Measurements from ENCODE around the gene NUF2.
"Not testable (repeated sequence)": the region's sequence is repeated elsewhere in the genome, so short reads cannot be mapped to it uniquely, and the experiment has no call there.

Gene NUF2

DNA sequence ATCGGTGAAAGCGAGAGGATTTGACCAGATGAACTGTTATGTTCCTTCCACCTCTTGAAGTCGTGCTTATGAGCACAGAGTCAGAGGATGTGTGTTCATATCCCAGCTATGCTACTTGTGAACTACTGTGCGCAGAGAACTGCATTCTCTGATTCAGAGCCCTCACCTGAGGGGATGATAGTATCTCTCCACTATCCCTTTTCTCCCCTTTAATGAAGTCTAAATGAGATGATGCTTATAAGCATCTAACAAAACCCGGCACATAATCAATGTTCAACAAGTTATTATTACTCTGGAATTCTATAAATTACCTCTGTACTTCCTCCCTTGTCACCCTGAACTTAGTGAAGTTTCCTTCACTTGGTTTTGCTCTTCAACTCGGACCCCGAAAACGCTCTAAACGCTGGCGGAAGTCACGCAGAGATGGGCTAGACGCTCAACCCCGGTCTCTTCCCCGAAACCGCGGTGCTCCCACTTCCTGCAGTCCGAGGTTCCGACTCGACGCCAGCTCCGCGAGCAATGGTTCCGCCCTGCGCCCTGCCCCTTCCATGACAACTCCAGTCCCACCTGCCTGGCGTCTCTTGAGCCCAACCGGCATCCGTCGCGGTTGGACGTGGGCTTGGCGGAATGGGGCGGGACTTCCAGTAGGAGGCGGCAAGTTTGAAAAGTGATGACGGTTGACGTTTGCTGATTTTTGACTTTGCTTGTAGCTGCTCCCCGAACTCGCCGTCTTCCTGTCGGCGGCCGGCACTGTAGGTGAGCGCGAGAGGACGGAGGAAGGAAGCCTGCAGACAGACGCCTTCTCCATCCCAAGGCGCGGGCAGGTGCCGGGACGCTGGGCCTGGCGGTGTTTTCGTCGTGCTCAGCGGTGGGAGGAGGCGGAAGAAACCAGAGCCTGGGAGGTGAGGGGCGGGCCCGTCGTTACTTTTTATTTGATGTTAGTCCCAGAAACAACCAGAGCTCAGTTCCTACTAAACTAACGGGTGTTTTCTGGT is at the start of gene NUF2:
Gene NUF2 (plus strand): TSS at position 644 of the 995 bp plus-strand sequence. CDS start 4,098 bp downstream, outside the sequence.
- DNase-seq (ENCODE audit: extremely low read depth, low read depth) = peak; percentile 96
- TF ChIP-seq, protein P1, sequence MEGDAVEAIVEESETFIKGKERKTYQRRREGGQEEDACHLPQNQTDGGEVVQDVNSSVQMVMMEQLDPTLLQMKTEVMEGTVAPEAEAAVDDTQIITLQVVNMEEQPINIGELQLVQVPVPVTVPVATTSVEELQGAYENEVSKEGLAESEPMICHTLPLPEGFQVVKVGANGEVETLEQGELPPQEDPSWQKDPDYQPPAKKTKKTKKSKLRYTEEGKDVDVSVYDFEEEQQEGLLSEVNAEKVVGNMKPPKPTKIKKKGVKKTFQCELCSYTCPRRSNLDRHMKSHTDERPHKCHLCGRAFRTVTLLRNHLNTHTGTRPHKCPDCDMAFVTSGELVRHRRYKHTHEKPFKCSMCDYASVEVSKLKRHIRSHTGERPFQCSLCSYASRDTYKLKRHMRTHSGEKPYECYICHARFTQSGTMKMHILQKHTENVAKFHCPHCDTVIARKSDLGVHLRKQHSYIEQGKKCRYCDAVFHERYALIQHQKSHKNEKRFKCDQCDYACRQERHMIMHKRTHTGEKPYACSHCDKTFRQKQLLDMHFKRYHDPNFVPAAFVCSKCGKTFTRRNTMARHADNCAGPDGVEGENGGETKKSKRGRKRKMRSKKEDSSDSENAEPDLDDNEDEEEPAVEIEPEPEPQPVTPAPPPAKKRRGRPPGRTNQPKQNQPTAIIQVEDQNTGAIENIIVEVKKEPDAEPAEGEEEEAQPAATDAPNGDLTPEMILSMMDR (IDR thresholded peaks at IDR 0.05; ENCODE audit: low read depth, low read length, missing control alignments) = no peak
- H3K4me3 ChIP-seq (replicated peaks; ENCODE audit: low read depth, low read length) = peak within 1 kb of the TSS; percentile 64

DNA sequence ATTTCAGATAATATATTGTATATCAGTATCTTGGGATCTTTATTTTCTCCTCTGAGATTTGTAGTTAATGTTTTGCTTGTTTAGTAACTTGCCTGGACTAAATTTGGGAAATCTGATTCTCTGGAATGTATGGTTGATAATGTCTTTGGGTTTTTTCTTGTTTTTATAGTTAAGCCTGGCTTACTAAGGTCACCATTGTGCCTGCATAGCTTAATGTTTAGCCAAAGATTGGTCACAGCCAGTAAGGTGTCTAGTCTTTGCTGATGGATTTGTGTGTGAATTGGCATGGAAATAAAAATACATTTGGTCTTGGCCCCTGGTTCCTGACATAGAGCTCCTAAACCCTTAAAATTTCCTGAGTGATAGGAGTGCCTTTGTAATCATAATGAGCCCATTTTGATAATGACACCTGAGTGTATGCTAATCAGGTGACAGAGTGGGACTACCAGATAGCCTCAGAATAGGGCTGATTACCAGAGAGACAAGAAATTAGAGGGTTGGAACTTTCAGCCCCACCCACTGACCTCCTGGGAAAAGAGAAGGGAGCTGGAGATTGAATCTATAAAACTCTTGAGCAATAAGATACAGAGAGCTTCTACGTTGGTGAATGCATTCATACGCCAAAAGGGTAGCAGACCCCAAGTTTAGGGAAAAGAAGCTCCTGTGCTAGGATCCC is 47.9 kb upstream of the NUF2 start:
- TF ChIP-seq, protein P1 (IDR thresholded peaks at IDR 0.05; ENCODE audit: low read depth, low read length, missing control alignments) = no peak
- H3K4me3 ChIP-seq (replicated peaks; ENCODE audit: low read depth, low read length) = no peak overlapping the region
- DNase-seq (ENCODE audit: extremely low read depth, low read depth) = no peak

DNA sequence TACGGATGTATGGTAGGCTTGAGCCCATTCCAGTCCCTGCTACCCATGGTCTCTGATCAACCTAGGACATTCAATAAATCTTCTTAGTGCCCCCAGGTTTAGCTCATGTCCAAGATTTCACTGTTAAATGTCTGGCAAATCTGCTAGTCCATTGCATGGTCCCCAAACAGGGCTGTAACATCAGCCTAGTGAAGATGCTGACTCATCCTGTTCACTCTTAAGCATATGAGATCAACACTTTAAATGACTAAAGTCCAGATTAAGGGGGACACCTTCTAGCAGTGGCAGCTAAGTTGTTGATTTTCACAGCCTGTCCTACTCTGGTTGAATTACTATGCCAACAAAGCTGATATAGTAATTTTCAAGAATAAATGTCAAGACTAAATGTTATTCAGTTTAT is 46.5 kb upstream of the NUF2 start:
- no peak overlapping the region for H3K4me3 ChIP-seq (replicated peaks; ENCODE audit: low read depth, low read length)
- TF ChIP-seq, protein P1 (IDR thresholded peaks at IDR 0.05; ENCODE audit: low read depth, low read length, missing control alignments) = no peak
- DNase-seq (ENCODE audit: extremely low read depth, low read depth) = no peak

DNA sequence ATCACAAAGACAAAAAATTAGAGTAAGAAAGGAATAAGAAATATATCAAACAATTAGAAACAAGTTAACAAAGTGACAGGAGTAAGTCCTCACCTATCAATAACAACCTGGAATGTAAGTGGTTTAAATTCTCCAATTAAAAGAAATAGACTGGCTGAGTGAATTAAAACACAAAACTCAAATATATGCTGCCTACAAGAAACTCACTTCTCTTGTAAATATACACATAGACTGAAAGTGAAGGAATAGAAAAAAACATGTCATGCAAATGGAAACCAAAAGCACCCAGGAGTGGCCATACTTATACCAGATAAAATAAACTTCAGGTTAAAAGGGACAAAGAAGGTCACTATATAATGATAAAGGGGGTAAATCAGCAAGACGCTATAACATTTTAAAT is 43.2 kb upstream of the NUF2 start:
- no peak for DNase-seq (ENCODE audit: extremely low read depth, low read depth)
- TF ChIP-seq, protein P1 (IDR thresholded peaks at IDR 0.05; ENCODE audit: low read depth, low read length, missing control alignments) = no peak

DNA sequence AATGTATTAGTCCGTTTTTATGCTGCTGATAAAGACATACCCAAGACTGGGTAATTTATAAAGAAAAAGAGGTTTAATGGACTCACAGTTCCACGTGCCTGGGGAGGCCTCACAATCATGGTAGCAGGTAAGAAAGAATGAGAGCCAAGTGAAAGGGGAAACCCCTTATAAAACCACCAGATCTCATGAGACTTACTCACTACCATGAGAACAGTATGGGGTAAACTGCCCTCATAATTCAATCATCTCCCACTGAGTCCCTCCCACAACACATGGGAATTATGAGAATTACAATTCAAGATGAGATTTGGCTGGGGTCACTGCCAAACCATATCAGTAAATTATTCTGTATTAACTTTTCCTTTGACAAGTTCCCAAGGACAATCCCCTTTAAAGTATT is 36.9 kb upstream of the NUF2 start:
- not testable (repeated sequence) for DNase-seq (ENCODE audit: extremely low read depth, low read depth); H3K4me3 ChIP-seq (replicated peaks; ENCODE audit: low read depth, low read length)

More for the DNA sequence above, 43.2 kb upstream of the NUF2 start:
- H3K4me3 ChIP-seq (replicated peaks; ENCODE audit: low read depth, low read length) = no peak overlapping the region

DNA sequence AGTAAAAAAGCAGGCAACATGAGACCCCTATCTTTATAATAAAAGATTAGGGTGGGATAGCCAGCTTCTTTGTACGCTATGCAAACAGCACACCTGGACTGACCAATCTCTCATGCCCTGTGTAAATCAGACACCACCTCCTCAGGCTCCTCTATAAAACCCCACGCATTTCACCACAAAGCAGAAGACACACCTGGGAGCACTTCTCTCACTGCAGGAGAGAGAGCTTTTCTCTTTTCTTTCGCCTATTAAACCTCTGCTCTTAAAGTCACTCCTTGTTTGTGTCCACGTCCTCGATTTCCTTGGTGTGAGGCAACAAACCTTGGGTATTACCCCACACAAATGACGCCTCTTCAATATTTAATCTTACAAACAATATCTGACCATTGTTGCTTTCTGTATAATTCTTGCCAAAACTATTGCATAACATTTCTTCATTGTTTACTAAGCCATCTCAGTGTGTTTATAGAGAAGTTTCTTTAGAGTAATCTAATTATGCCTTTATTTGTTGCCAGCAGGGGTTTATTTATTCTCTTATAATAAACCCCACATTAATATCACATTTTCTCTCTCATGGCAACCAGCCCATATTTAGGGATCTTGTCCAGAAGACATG is 31.6 kb upstream of the NUF2 start:
- H3K4me3 ChIP-seq (replicated peaks; ENCODE audit: low read depth, low read length) = no peak overlapping the region
- no peak for DNase-seq (ENCODE audit: extremely low read depth, low read depth)
- TF ChIP-seq, protein P1 (IDR thresholded peaks at IDR 0.05; ENCODE audit: low read depth, low read length, missing control alignments) = no peak

DNA sequence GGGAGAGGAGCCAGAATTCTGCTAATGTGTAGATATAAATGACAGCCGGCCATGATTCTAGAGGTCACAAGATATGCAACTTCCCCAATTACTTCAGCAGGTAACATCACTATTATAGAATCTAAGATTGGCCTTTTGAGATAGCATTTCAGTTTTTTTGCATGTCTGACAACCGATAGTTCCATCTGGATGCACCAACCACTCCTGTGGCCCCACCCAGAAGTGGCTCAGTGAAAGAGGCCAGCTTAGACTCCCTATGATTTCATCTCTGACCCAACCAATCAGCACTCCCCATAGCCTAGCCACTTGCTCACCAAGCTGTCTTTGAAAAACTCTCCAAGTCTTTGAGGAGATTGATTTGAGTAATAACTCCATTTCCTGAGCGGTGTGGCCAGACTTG is 30.3 kb upstream of the NUF2 start:
- H3K4me3 ChIP-seq (replicated peaks; ENCODE audit: low read depth, low read length) = no peak overlapping the region
- DNase-seq (ENCODE audit: extremely low read depth, low read depth) = no peak
- TF ChIP-seq, protein P1 (IDR thresholded peaks at IDR 0.05; ENCODE audit: low read depth, low read length, missing control alignments) = no peak

DNA sequence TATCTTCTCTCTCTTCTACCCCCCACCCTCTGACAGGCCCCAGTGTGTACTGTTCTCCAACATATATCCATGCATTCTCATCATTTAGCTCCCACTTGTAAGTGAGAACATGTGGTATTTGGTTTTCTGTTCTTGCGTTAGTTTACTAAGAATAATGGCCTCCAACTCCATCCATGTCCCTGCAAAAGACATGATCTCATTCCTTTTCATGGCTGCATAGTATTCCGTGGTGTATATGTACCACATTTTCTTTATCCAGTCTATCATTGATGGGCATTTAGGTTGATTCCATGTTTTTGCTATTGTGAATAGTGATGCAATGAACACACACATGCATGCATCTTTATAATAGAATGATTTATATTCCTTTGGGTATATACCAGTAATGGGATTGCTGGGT is 29.6 kb upstream of the NUF2 start:
- not testable (repeated sequence) for DNase-seq (ENCODE audit: extremely low read depth, low read depth); H3K4me3 ChIP-seq (replicated peaks; ENCODE audit: low read depth, low read length)

DNA sequence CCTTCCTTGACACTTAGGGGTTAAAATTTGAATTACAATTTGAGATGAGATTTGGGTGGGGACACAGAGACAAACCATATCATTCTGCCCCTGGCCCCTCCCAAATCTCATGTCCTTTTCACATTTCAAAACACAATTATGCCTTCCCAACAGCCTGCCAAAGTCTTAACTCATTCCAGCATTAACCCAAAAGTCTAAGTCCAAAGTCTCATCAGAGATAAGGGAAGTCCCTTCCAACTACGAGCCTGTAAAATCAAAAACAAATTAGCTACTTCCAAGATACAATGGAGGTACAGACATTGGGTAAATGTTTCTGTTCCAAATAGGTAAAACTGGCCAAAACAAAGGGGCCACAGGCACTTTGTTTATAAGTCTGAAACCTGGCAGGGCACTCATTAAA is 28.3 kb upstream of the NUF2 start:
- not testable (repeated sequence) for H3K4me3 ChIP-seq (replicated peaks; ENCODE audit: low read depth, low read length); DNase-seq (ENCODE audit: extremely low read depth, low read depth)
